Measurements from ENCODE around the gene DNMBP. TPM values are rescaled to one million over a fixed set of nuclear protein-coding genes. Genes with fewer than 3 reads are reported as not detected.
"Not testable (repeated sequence)": the region's sequence is repeated elsewhere in the genome, so short reads cannot be mapped to it uniquely, and the experiment has no call there.

Gene DNMBP
- total RNA-seq, 1 experiment from 2014 or later = 5.3 TPM

- DNase-seq (ENCODE audit: low read depth, low spot score); in situ Hi-C loops (cut with HindIII; ENCODE audit: low pct_unique_long_range_greater_than_20kb, low sequenced_read_pairs): not testable (repeated sequence)
Observed at GRCh38 chr10:99932203-99932957, 77.4 kb downstream of the DNMBP start.

DNA sequence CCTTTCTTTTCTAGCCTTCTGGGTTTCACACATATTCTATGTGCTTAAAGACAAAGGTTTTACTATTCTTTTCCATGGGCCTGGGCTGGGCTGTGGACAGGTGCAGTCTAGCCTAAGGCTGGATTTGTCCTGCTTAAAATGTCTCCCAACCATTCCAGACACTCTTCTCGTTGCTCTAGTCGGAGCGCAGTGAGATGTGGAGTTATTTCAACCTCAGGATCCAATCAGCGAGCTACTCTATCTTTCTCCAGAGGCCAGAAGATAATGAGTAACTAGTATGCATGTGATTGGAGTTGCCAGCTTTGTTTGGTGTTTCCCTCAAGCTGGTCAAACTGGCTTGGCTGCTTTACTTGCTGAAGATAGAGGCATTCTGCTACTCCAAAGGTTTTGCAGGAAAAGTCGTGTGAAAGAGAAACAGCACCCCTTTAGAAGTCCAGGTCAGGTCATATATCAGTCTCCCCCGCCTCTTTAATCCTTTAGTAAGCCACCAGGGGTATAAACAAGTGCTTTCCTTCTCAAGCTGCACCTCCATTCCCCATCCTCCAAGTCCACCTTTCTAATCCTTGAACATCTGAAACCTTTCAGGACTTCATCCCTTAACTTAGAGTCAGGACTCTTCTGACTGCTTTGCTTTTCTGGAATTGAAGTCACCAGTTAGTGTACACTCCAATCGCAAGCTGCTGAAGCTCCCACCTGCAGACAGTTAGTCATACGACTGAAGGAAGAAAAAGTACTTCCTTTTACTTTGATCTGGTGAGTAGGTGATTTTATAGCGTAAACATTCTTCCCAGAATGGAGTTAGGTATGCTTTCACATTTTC lies 78.8 kb downstream of the DNMBP start:
- in situ Hi-C loops (cut with HindIII; ENCODE audit: low pct_unique_long_range_greater_than_20kb, low sequenced_read_pairs) = no loop called here
- no peak for DNase-seq (ENCODE audit: low read depth, low spot score)

GRCh38 chr10:99929360-99929759 lies 80.4 kb downstream of the DNMBP start:
- in situ Hi-C loops (cut with HindIII; ENCODE audit: low pct_unique_long_range_greater_than_20kb, low sequenced_read_pairs) = no loop called here
- DNase-seq (ENCODE audit: low read depth, low spot score) = no peak

- no peak for DNase-seq (ENCODE audit: low read depth, low spot score)
- in situ Hi-C loops (cut with HindIII; ENCODE audit: low pct_unique_long_range_greater_than_20kb, low sequenced_read_pairs) = no loop called here
Observed at GRCh38 chr10:99927721-99928280, 81.9 kb downstream of the DNMBP start.

- in situ Hi-C loops (cut with HindIII; ENCODE audit: low pct_unique_long_range_greater_than_20kb, low sequenced_read_pairs) = no loop called here
- DNase-seq (ENCODE audit: low read depth, low spot score) = no peak
Observed at GRCh38 chr10:99926925-99927720, 82.6 kb downstream of the DNMBP start.

GRCh38 chr10:99924451-99925255 lies 85.1 kb downstream of the DNMBP start:
- DNase-seq (ENCODE audit: low read depth, low spot score) = no peak
- in situ Hi-C loops (cut with HindIII; ENCODE audit: low pct_unique_long_range_greater_than_20kb, low sequenced_read_pairs) = no loop called here

DNA sequence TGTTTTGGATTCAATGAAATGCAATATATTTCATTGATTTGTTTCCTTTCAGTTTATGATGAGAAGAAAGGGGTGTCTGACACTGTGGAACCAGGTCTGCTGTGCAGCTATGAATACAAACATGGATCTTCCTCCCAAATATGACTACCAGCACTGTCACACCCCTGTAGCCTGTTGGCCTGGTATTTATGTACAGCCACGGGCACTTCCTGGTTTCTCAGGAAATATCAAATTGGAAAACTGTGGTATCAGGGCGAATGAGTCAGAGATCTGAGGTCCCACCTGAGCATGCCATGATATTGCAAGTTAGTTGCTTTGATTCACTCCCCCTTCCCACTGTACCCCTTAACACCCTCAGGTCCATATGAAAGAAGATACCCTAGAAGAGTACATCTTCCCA lies 87.8 kb downstream of the DNMBP start:
- in situ Hi-C loops (cut with HindIII; ENCODE audit: low pct_unique_long_range_greater_than_20kb, low sequenced_read_pairs) = no loop called here
- no peak for DNase-seq (ENCODE audit: low read depth, low spot score)

GRCh38 chr10:99920901-99921300 lies 88.8 kb downstream of the DNMBP start:
- in situ Hi-C loops (cut with HindIII; ENCODE audit: low pct_unique_long_range_greater_than_20kb, low sequenced_read_pairs) = no loop called here
- DNase-seq (ENCODE audit: low read depth, low spot score) = no peak

- no peak for DNase-seq (ENCODE audit: low read depth, low spot score)
- in situ Hi-C loops (cut with HindIII; ENCODE audit: low pct_unique_long_range_greater_than_20kb, low sequenced_read_pairs) = no loop called here
Observed at GRCh38 chr10:99920486-99920885, 89.3 kb downstream of the DNMBP start.

GRCh38 chr10:99917963-99918825 lies 91.6 kb downstream of the DNMBP start:
- DNase-seq (ENCODE audit: low read depth, low spot score) = no peak
- in situ Hi-C loops (cut with HindIII; ENCODE audit: low pct_unique_long_range_greater_than_20kb, low sequenced_read_pairs) = no loop called here

DNA sequence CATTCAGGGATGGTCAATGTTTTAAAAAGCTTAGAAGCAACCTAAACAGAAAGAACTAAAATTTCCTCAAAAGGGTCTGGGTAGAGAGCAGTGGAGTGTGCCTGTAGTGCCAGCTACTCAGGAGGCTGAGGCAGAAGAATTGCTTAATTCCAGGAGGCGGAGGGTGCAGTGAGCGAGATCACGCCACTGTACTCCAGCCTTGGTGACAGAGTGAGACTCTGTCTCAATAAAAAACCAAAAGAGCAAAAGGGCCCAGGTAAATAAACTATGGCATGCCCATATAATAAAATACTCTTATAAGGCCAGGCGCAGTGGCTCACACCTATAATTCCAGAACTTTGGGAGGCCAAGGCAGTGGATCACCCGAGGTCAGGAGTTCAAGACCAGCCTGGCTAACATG lies 93.0 kb downstream of the DNMBP start:
- DNase-seq (ENCODE audit: low read depth, low spot score) = no peak
- in situ Hi-C loops (cut with HindIII; ENCODE audit: low pct_unique_long_range_greater_than_20kb, low sequenced_read_pairs) = no loop called here

- in situ Hi-C loops (cut with HindIII; ENCODE audit: low pct_unique_long_range_greater_than_20kb, low sequenced_read_pairs) = no loop called here
- DNase-seq (ENCODE audit: low read depth, low spot score) = no peak
Observed at GRCh38 chr10:99915414-99915813, 94.3 kb downstream of the DNMBP start.

- DNase-seq (ENCODE audit: low read depth, low spot score) = no peak
- in situ Hi-C loops (cut with HindIII; ENCODE audit: low pct_unique_long_range_greater_than_20kb, low sequenced_read_pairs) = no loop called here
Observed at GRCh38 chr10:99914236-99914635, 95.5 kb downstream of the DNMBP start.

GRCh38 chr10:99913831-99914235 lies 95.9 kb downstream of the DNMBP start:
- in situ Hi-C loops (cut with HindIII; ENCODE audit: low pct_unique_long_range_greater_than_20kb, low sequenced_read_pairs) = no loop called here
- no peak for DNase-seq (ENCODE audit: low read depth, low spot score)

DNA sequence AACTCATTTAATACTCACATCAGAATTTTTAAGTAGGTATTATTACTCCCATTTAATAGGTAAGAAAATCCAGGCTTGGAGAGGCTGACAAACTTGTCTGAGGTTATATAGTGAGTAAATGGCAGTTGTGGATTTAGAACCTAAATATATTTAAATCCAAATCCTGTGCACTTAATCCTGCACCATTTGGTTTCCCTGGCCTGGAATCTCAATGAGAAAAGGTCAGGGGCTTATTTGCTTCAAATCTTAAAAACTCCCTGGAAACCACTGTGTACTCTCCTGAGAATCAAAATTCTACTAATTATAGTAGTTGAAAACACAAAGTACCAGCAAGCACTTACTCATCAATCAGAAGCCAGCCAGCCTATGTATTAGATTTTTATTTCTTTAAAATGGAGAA lies 97.7 kb downstream of the DNMBP start:
- in situ Hi-C loops (cut with HindIII; ENCODE audit: low pct_unique_long_range_greater_than_20kb, low sequenced_read_pairs) = no loop called here
- DNase-seq (ENCODE audit: low read depth, low spot score) = no peak

- no peak for DNase-seq (ENCODE audit: low read depth, low spot score)
- in situ Hi-C loops (cut with HindIII; ENCODE audit: low pct_unique_long_range_greater_than_20kb, low sequenced_read_pairs) = no loop called here
Observed at GRCh38 chr10:99908512-99908911, 101.2 kb downstream of the DNMBP start.

Data from SK-MEL-5 (cell line).